ENCODE measurements around the gene ATXN1.

Gene ATXN1

GRCh38 chr6:16472349-16473069 lies 288.8 kb downstream of the ATXN1 start:
- Histone ChIP-seq H3K4me1 (ENCODE audit: insufficient read depth, poor library complexity, severe bottlenecking) (no peaks in the 10 kb centered on the region), H3K36me3 (ENCODE audit: low read depth) (no peaks in the 10 kb centered on the region), H3K27ac (ENCODE audit: poor library complexity, severe bottlenecking) (no peak overlapping the region), H3K4me3 (ENCODE audit: severe bottlenecking) (no peak overlapping the region), H3K27me3 (ENCODE audit: insufficient read depth, poor library complexity, severe bottlenecking) (no peaks in the 10 kb centered on the region), H3K9me3 (ENCODE audit: severe bottlenecking) (no peaks in the 10 kb centered on the region)
- DNase-seq (ENCODE audit: low spot score) (no peak), ATAC-seq (ENCODE audit: low read depth) (peak; percentile 74)
- no peak for TF ChIP-seq CTCF (IDR thresholded peaks at IDR 0.05; ENCODE audit: poor library complexity, severe bottlenecking)

GRCh38 chr6:16471910-16472297 lies 289.4 kb downstream of the ATXN1 start:
- H3K4me3 ChIP-seq (ENCODE audit: severe bottlenecking) = no peak overlapping the region
- H3K27ac ChIP-seq (ENCODE audit: poor library complexity, severe bottlenecking) = no peak overlapping the region
- ATAC-seq (ENCODE audit: low read depth) = no peak
- H3K4me1 ChIP-seq (ENCODE audit: insufficient read depth, poor library complexity, severe bottlenecking) = no peaks in the 10 kb centered on the region
- H3K36me3 ChIP-seq (ENCODE audit: low read depth) = no peaks in the 10 kb centered on the region
- TF ChIP-seq CTCF (IDR thresholded peaks at IDR 0.05; ENCODE audit: poor library complexity, severe bottlenecking) = no peak
- no peak for DNase-seq (ENCODE audit: low spot score)
- no peaks in the 10 kb centered on the region for H3K27me3 ChIP-seq (ENCODE audit: insufficient read depth, poor library complexity, severe bottlenecking)
- no peaks in the 10 kb centered on the region for H3K9me3 ChIP-seq (ENCODE audit: severe bottlenecking)

- no peaks in the 10 kb centered on the region for H3K36me3 ChIP-seq (ENCODE audit: low read depth)
- no peaks in the 10 kb centered on the region for H3K27me3 ChIP-seq (ENCODE audit: insufficient read depth, poor library complexity, severe bottlenecking)
- no peak overlapping the region for H3K27ac ChIP-seq (ENCODE audit: poor library complexity, severe bottlenecking)
- no peak for TF ChIP-seq CTCF (IDR thresholded peaks at IDR 0.05; ENCODE audit: poor library complexity, severe bottlenecking)
- no peak overlapping the region for H3K4me3 ChIP-seq (ENCODE audit: severe bottlenecking)
- no peaks in the 10 kb centered on the region for H3K4me1 ChIP-seq (ENCODE audit: insufficient read depth, poor library complexity, severe bottlenecking)
- DNase-seq (ENCODE audit: low spot score) (no peak), ATAC-seq (ENCODE audit: low read depth) (no peak)
- no peaks in the 10 kb centered on the region for H3K9me3 ChIP-seq (ENCODE audit: severe bottlenecking)
These were observed 289.9 kb downstream of the ATXN1 start for GRCh38 chr6:16471222-16471909.

GRCh38 chr6:16470502-16471221 lies 290.6 kb downstream of the ATXN1 start:
- TF ChIP-seq CTCF (IDR thresholded peaks at IDR 0.05; ENCODE audit: poor library complexity, severe bottlenecking) = no peak
- H3K9me3 ChIP-seq (ENCODE audit: severe bottlenecking) = no peaks in the 10 kb centered on the region
- no peak for DNase-seq (ENCODE audit: low spot score)
- H3K27me3 ChIP-seq (ENCODE audit: insufficient read depth, poor library complexity, severe bottlenecking) = no peaks in the 10 kb centered on the region
- H3K4me1 ChIP-seq (ENCODE audit: insufficient read depth, poor library complexity, severe bottlenecking) = no peaks in the 10 kb centered on the region
- no peaks in the 10 kb centered on the region for H3K36me3 ChIP-seq (ENCODE audit: low read depth)
- no peak overlapping the region for H3K4me3 ChIP-seq (ENCODE audit: severe bottlenecking)
- no peak for ATAC-seq (ENCODE audit: low read depth)
- H3K27ac ChIP-seq (ENCODE audit: poor library complexity, severe bottlenecking) = no peak overlapping the region

Data from RWPE2 (cell line).